ENCODE results near the gene STX4. TPM values are rescaled to one million over a fixed set of nuclear protein-coding genes. Genes with fewer than 3 reads are reported as not detected.
A peak's percentile ranks its signal among the peaks of the same experiment; 100 is the strongest.

The STX4 gene
- total and polyA plus RNA-seq, 9 of the 15 experiments (the other 6 are each of a cell fraction or from before 2014, with no cell fraction given), result 3.2 to 48.0 (median 21.5) TPM

DNA sequence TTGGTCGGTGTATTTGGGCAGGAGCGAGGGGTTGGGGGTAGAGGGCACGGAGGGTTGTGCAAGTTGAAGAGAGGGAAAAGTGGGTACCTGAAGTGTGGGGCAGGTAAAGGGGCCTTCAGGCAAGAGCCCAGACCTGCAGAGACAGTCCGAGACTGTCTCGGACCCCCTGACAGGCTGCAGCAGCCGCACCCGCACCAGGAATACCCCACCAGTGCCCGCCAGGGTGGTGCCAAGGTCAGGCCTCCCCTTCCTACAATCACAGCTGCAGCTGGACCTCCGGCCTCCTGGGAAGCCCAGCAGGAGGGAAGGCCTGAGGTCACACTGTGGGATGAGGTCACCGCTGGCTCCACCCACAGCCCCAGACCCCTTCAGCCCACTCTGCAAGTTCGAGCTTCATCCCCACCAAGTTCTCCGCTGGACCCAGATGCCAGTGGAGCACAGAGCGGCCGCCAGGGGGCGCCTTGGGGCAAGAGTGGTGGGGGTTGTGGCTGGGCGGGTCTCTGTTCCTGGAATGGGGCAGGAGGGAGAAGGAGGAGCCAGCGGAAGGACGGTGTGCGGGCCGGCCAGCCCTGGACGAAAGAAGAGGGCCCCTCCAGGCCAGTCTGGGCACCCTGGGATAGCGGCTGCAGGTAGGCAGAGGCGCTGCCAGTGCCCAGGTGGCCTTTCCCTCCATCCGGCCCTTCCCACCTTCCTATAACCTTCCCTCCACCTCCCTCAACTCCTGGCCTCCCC, 48.5 kb upstream of the STX4 start, which contains the start of gene HSD3B7 (continued):
- TF ChIP-seq CREB1 (IDR thresholded peaks at IDR 0.05) (no peak), CREB1 (CRISPR knock-in tag; IDR thresholded peaks at IDR 0.05) (0 out of 2 replicates have a peak, but pooled peaks have one; percentile 6), HBP1 (CRISPR knock-in tag; IDR thresholded peaks at IDR 0.05) (no peak; the same call in 1 of the 2 replicates), ZNF407 (IDR thresholded peaks at IDR 0.05; ENCODE audit: low read depth) (peak; percentile 84), TAF9B (IDR thresholded peaks at IDR 0.05; ENCODE audit: partially characterized antibody) (no peak), ZNF3 (CRISPR knock-in tag; IDR thresholded peaks at IDR 0.05) (no peak), JUNB (CRISPR knock-in tag; conservative IDR thresholded peaks at IDR 0.05) (no peak), CBX1 (IDR thresholded peaks at IDR 0.05; ENCODE audit: low read depth) (peak; percentile 50; the same call in 1 of the 2 replicates), ZNF224 (CRISPR knock-in tag; IDR thresholded peaks at IDR 0.05) (no peak), CBFB (CRISPR knock-in tag; IDR thresholded peaks at IDR 0.05) (peak; percentile 21; the same call in 1 of the 2 replicates)

Data from K562 (cell line).